NCI-H128 (cell line): ENCODE results near the gene SLC12A5.

Source experiments
- DNase-seq: peaks from one replicate; lab custom pipeline; 2025; ENCODE audit not compliant: unreplicated experiment; lab: John Stamatoyannopoulos, UW

The SLC12A5 gene

GRCh38 chr20:46053416-46053815 is 24.4 kb downstream of the SLC12A5 start:
- no peak for DNase-seq

- no peak for DNase-seq
Measured at GRCh38 chr20:46054606-46055005, 25.6 kb downstream of the SLC12A5 start.

GRCh38 chr20:46055269-46055668 is 26.3 kb downstream of the SLC12A5 start:
- no peak for DNase-seq

- DNase-seq: no peak
Measured at GRCh38 chr20:46056027-46056833, 27.2 kb downstream of the SLC12A5 start.

GRCh38 chr20:46056970-46057855 is 28.2 kb downstream of the SLC12A5 start:
- no peak for DNase-seq

GRCh38 chr20:46057856-46058598 is 29.0 kb downstream of the SLC12A5 start:
- DNase-seq: no peak

- DNase-seq: no peak
Measured at GRCh38 chr20:46058599-46059281, 29.7 kb downstream of the SLC12A5 start.

GRCh38 chr20:46060301-46060881 is 31.4 kb downstream of the SLC12A5 start:
- no peak for DNase-seq

- no peak for DNase-seq
Measured at GRCh38 chr20:46060975-46061374, 32.0 kb downstream of the SLC12A5 start.

- no peak for DNase-seq
Measured at GRCh38 chr20:46062151-46062550, 33.1 kb downstream of the SLC12A5 start.

GRCh38 chr20:46062621-46063020 is 33.6 kb downstream of the SLC12A5 start:
- no peak for DNase-seq

- DNase-seq: no peak
Measured at GRCh38 chr20:46063151-46063550, 34.1 kb downstream of the SLC12A5 start.

- no peak for DNase-seq
Measured at GRCh38 chr20:46063652-46064054, 34.6 kb downstream of the SLC12A5 start.

GRCh38 chr20:46065006-46065405 is 36.0 kb downstream of the SLC12A5 start:
- no peak for DNase-seq

- no peak for DNase-seq
Measured at GRCh38 chr20:46065691-46066090, 36.7 kb downstream of the SLC12A5 start.

GRCh38 chr20:46070215-46070900 is 41.3 kb downstream of the SLC12A5 start:
- DNase-seq: no peak

- no peak for DNase-seq
Measured at GRCh38 chr20:46071573-46071972, 42.6 kb downstream of the SLC12A5 start.

GRCh38 chr20:46073024-46073423 is 44.0 kb downstream of the SLC12A5 start:
- no peak for DNase-seq

GRCh38 chr20:46073443-46073842 is 44.4 kb downstream of the SLC12A5 start:
- DNase-seq: peak; percentile 33

GRCh38 chr20:46074006-46074405 is 45.0 kb downstream of the SLC12A5 start:
- no peak for DNase-seq
